MCF 10A (cell line): Measurements from ENCODE around the gene ADGRF5. TPM values are rescaled to one million over a fixed set of nuclear protein-coding genes. Genes with fewer than 3 reads are reported as not detected.

Source experiments
- BruUV-seq: library from RNA; stranded (reverse); fragments of 400-500 nt; replicated peaks from 2 replicates; lab custom pipeline; 2021; lab: Mats Ljungman, UMichigan
- CTCF ChIA-PET: fragments of 300-600 bp; sonication (Branson Sonifier 250); formaldehyde crosslinking; extraction: SDS; loops from one replicate; lab custom pipeline; 2021; ENCODE audit warnings: antibody characterized with exemption, inconsistent platforms; lab: Yijun Ruan, JAX
- POLR2A ChIA-PET: fragments of 300-600, 350-650 bp; sonication (Branson Sonifier 250); formaldehyde crosslinking; extraction: SDS; loops from one replicate; lab custom pipeline; 2020; ENCODE audit warnings: antibody characterized with exemption, inconsistent platforms; lab: Yijun Ruan, JAX
- DNase-seq: peaks from one replicate; pipeline ENCODE4 v3.0.0-alpha.2; 2018; ENCODE audit not compliant: unreplicated experiment
- H3K27ac Mint-ChIP-seq: one replicate; pipeline ENCODE4 v1.8.0; 2022; ENCODE audit warnings: mild to moderate bottlenecking, low read depth, mixed read lengths; ENCODE audit not compliant: unreplicated experiment
- H3K27me3 Mint-ChIP-seq: one replicate; pipeline ENCODE4 v1.8.0; 2022; ENCODE audit warnings: mixed read lengths; ENCODE audit not compliant: insufficient read depth, unreplicated experiment
- H3K36me3 Mint-ChIP-seq: one replicate; pipeline ENCODE4 v1.8.0; 2022; ENCODE audit warnings: mild to moderate bottlenecking, moderate library complexity, mixed read lengths; ENCODE audit not compliant: insufficient read depth, unreplicated experiment
- H3K4me1 Mint-ChIP-seq: one replicate; pipeline ENCODE4 v1.8.0; 2022; ENCODE audit warnings: mixed read lengths; ENCODE audit not compliant: insufficient read depth, unreplicated experiment
- H3K4me3 Mint-ChIP-seq: one replicate; pipeline ENCODE4 v1.8.0; 2022; ENCODE audit warnings: mild to moderate bottlenecking, moderate library complexity, mixed read lengths; ENCODE audit not compliant: unreplicated experiment
- H3K9me3 Mint-ChIP-seq: one replicate; pipeline ENCODE4 v1.8.0; 2022; ENCODE audit warnings: mixed read lengths; ENCODE audit not compliant: unreplicated experiment
- intact Hi-C: fragments of 100-400 bp; cut with micrococcal nuclease; formaldehyde crosslinking; loops from 2 replicates; pipeline ENCODE4 v1.14.1; 2022
- total RNA-seq: library from RNA; stranded (reverse); gene quantifications from 2 replicates; pipeline ENCODE4 v1.2.3, GENCODE V29; 2022
- TF ChIP-seq, protein P1 (sequence below): fragments of 200-600 bp; IDR thresholded peaks from one replicate; pipeline ENCODE4 v1.8.0; 2022; ENCODE audit warnings: antibody characterized with exemption, mild to moderate bottlenecking; ENCODE audit not compliant: unreplicated experiment

ADGRF5 gene
- total RNA-seq, 1 experiment from 2014 or later = not detected

DNA sequence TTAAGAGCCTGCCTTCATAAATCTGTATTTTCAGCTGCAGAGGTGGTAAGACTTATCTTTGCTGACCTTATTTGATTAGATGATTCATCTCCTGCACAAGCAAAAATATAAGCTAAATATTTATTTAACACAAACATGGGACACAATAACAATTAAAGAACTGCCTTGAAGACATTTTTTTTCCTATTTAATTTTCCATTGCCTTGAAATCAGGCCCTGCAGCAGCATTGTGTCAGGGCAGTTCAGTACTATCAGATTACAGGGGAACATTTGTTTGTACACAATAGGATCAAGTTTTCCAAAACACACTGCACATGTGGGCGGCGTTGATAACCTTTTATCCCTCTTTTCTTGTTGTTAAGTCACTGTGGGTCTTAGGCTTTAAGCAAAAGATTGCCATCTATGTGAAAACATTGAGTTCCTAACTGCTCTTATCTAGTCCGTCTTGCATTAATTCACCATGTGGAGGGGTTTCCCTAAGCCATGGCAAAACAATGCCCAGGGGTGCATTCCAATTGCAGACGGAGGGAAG is 7.4 kb downstream of the ADGRF5 start:
- no peaks in the 10 kb centered on the region for H3K4me1 Mint-ChIP-seq
- no peaks in the 10 kb centered on the region for H3K9me3 Mint-ChIP-seq
- H3K27ac Mint-ChIP-seq = no peak overlapping the region
- H3K27me3 Mint-ChIP-seq = no peaks in the 10 kb centered on the region
- H3K36me3 Mint-ChIP-seq = no peaks in the 10 kb centered on the region
- H3K4me3 Mint-ChIP-seq = no peak overlapping the region
- ChIA-PET POLR2A (no interaction called here), CTCF (no interaction called here)
- TF ChIP-seq, protein P1, sequence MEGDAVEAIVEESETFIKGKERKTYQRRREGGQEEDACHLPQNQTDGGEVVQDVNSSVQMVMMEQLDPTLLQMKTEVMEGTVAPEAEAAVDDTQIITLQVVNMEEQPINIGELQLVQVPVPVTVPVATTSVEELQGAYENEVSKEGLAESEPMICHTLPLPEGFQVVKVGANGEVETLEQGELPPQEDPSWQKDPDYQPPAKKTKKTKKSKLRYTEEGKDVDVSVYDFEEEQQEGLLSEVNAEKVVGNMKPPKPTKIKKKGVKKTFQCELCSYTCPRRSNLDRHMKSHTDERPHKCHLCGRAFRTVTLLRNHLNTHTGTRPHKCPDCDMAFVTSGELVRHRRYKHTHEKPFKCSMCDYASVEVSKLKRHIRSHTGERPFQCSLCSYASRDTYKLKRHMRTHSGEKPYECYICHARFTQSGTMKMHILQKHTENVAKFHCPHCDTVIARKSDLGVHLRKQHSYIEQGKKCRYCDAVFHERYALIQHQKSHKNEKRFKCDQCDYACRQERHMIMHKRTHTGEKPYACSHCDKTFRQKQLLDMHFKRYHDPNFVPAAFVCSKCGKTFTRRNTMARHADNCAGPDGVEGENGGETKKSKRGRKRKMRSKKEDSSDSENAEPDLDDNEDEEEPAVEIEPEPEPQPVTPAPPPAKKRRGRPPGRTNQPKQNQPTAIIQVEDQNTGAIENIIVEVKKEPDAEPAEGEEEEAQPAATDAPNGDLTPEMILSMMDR = no peak
- BruUV-seq = no TSS peak
- DNase-seq = no peak
- intact Hi-C loops = no loop called here

DNA sequence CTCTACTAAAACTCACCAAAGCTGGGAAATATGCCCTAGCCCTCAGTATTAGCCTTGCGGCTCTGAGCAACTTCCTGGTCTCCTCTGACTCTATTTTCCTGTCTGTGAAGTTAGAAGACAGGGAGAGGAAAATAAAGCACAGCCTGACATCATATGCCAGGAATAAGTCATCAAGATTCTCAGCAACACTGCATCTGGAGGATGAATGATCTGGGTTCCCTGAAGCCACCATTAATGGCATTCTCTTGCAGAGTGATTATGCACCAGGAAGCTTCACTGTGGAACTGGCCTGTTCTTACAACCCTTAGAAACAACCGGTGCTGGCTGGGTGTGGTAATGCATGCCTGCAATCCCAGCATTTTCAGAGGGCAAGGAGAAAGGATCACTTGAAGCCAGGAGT is 12.4 kb downstream of the ADGRF5 start:
- TF ChIP-seq, protein P1 = no peak
- BruUV-seq = no TSS peak
- no peak for DNase-seq
- intact Hi-C loops = no loop called here
- no peaks in the 10 kb centered on the region for H3K4me1 Mint-ChIP-seq
- no peak overlapping the region for H3K27ac Mint-ChIP-seq
- POLR2A ChIA-PET = interaction anchor here (1.2 kb wide), 1 partner anchor 16 kb away, joined by 3 read pairs; no protein-coding TSS in a partner anchor
- CTCF ChIA-PET = interaction anchor here (0.7 kb wide), 1 partner anchor 71 kb away, joined by 3 read pairs; no protein-coding TSS in a partner anchor
- H3K4me3 Mint-ChIP-seq = no peak overlapping the region
- no peaks in the 10 kb centered on the region for H3K9me3 Mint-ChIP-seq
- no peaks in the 10 kb centered on the region for H3K36me3 Mint-ChIP-seq
- H3K27me3 Mint-ChIP-seq = no peaks in the 10 kb centered on the region

GRCh38 chr6:46906776-46907175 is 15.0 kb downstream of the ADGRF5 start:
- ChIA-PET CTCF (interaction anchor here (0.7 kb wide), 1 partner anchor 15 kb away, joined by 3 read pairs; no protein-coding TSS in a partner anchor), POLR2A (no interaction called here)
- Mint-ChIP-seq H3K27ac (no peak overlapping the region), H3K9me3 (no peaks in the 10 kb centered on the region), H3K4me3 (no peak overlapping the region), H3K36me3 (no peaks in the 10 kb centered on the region), H3K4me1 (no peaks in the 10 kb centered on the region), H3K27me3 (no peaks in the 10 kb centered on the region)
- TF ChIP-seq, protein P1 = no peak
- DNase-seq = no peak
- BruUV-seq = no TSS peak
- intact Hi-C loops = no loop called here

DNA sequence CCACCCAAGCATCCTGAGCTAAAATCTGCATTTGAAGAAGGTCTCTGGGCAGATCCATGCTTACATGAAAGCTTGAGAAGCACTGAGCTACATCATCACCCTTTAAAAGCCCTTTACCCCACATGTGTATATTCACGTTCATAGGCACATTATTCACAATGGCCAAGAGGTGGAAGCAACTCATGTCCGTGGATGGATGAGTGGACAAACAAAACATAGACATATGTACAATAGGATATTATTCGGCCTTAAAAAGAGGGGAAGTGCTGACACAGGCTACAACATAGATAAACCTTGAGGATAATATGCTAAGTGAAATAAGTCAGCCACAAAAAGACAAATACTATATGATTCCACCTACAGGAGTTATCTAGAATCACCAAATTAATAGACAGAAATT is 17.6 kb downstream of the ADGRF5 start:
- DNase-seq = no peak
- H3K27me3 Mint-ChIP-seq = no peaks in the 10 kb centered on the region
- BruUV-seq = no TSS peak
- CTCF ChIA-PET = interaction anchor here (0.9 kb wide), 1 partner anchor 21 kb away, joined by 3 read pairs; no protein-coding TSS in a partner anchor
- no peak overlapping the region for H3K4me3 Mint-ChIP-seq
- no peaks in the 10 kb centered on the region for H3K4me1 Mint-ChIP-seq
- no peaks in the 10 kb centered on the region for H3K9me3 Mint-ChIP-seq
- no peak overlapping the region for H3K27ac Mint-ChIP-seq
- intact Hi-C loops = no loop called here
- H3K36me3 Mint-ChIP-seq = no peaks in the 10 kb centered on the region
- TF ChIP-seq, protein P1 = no peak
- POLR2A ChIA-PET = no interaction called here
